ENCODE results near the gene FOXC1.
A peak's percentile ranks its signal among the peaks of the same experiment; 100 is the strongest.

FOXC1 gene

GRCh38 chr6:1609041-1609647 lies 571 bp upstream of the FOXC1 start:
- peak overlapping the region; percentile 9 for H3K27ac Mint-ChIP-seq
- H3K36me3 Mint-ChIP-seq (ENCODE audit: low read depth) = peaks cover 4% of the 10 kb centered on the region
- peaks cover 67% of the 10 kb centered on the region for H3K27me3 Mint-ChIP-seq (ENCODE audit: low read depth)
- H3K4me3 Mint-ChIP-seq = peak overlapping the region; percentile 51
- H3K9me3 Mint-ChIP-seq = no peaks in the 10 kb centered on the region
- H3K4me1 Mint-ChIP-seq (ENCODE audit: low read depth) = peaks cover 27% of the 10 kb centered on the region

GRCh38 chr6:1610497-1611321 lies 994 bp downstream of the FOXC1 start:
- Mint-ChIP-seq H3K36me3 (ENCODE audit: low read depth) (peaks cover 4% of the 10 kb centered on the region), H3K27me3 (ENCODE audit: low read depth) (peaks cover 66% of the 10 kb centered on the region), H3K4me1 (ENCODE audit: low read depth) (peaks cover 27% of the 10 kb centered on the region), H3K9me3 (no peaks in the 10 kb centered on the region), H3K4me3 (peak overlapping the region; percentile 73), H3K27ac (peak overlapping the region; percentile 57)

- peaks cover 66% of the 10 kb centered on the region for H3K27me3 Mint-ChIP-seq (ENCODE audit: low read depth)
- no peaks in the 10 kb centered on the region for H3K9me3 Mint-ChIP-seq
- peaks cover 3% of the 10 kb centered on the region for H3K36me3 Mint-ChIP-seq (ENCODE audit: low read depth)
- peaks cover 26% of the 10 kb centered on the region for H3K4me1 Mint-ChIP-seq (ENCODE audit: low read depth)
- no peak overlapping the region for H3K27ac Mint-ChIP-seq
- no peak overlapping the region for H3K4me3 Mint-ChIP-seq
Measured at GRCh38 chr6:1611322-1611571, 1.5 kb downstream of the FOXC1 start.

- H3K27me3 Mint-ChIP-seq (ENCODE audit: low read depth) = peaks cover 65% of the 10 kb centered on the region
- H3K4me3 Mint-ChIP-seq = peak overlapping the region; percentile 61
Measured at GRCh38 chr6:1611572-1612298, 2.0 kb downstream of the FOXC1 start.

GRCh38 chr6:1612299-1612973 lies 2.7 kb downstream of the FOXC1 start:
- Mint-ChIP-seq H3K4me3 (peak overlapping the region; percentile 61), H3K36me3 (ENCODE audit: low read depth) (peaks cover 3% of the 10 kb centered on the region), H3K27ac (peak overlapping the region; percentile 70), H3K27me3 (ENCODE audit: low read depth) (peaks cover 65% of the 10 kb centered on the region), H3K9me3 (no peaks in the 10 kb centered on the region), H3K4me1 (ENCODE audit: low read depth) (peaks cover 23% of the 10 kb centered on the region)

More at GRCh38 chr6:1611572-1612298, 2.0 kb downstream of the FOXC1 start:
- peaks cover 26% of the 10 kb centered on the region for H3K4me1 Mint-ChIP-seq (ENCODE audit: low read depth)
- H3K9me3 Mint-ChIP-seq = no peaks in the 10 kb centered on the region
- H3K36me3 Mint-ChIP-seq (ENCODE audit: low read depth) = peaks cover 3% of the 10 kb centered on the region
- peak overlapping the region; percentile 70 for H3K27ac Mint-ChIP-seq

- Mint-ChIP-seq H3K36me3 (ENCODE audit: low read depth) (peaks cover 3% of the 10 kb centered on the region), H3K27me3 (ENCODE audit: low read depth) (peaks cover 65% of the 10 kb centered on the region), H3K4me3 (no peak overlapping the region), H3K27ac (no peak overlapping the region), H3K9me3 (no peaks in the 10 kb centered on the region), H3K4me1 (ENCODE audit: low read depth) (peaks cover 20% of the 10 kb centered on the region)
Measured at GRCh38 chr6:1612974-1613306, 3.2 kb downstream of the FOXC1 start.

- peaks cover 65% of the 10 kb centered on the region for H3K27me3 Mint-ChIP-seq (ENCODE audit: low read depth)
- H3K9me3 Mint-ChIP-seq = no peaks in the 10 kb centered on the region
- H3K36me3 Mint-ChIP-seq (ENCODE audit: low read depth) = peaks cover 3% of the 10 kb centered on the region
- H3K4me3 Mint-ChIP-seq = no peak overlapping the region
- H3K27ac Mint-ChIP-seq = no peak overlapping the region
- peaks cover 18% of the 10 kb centered on the region for H3K4me1 Mint-ChIP-seq (ENCODE audit: low read depth)
Measured at GRCh38 chr6:1613346-1613687, 3.6 kb downstream of the FOXC1 start.

- peaks cover 65% of the 10 kb centered on the region for H3K27me3 Mint-ChIP-seq (ENCODE audit: low read depth)
- peaks cover 3% of the 10 kb centered on the region for H3K36me3 Mint-ChIP-seq (ENCODE audit: low read depth)
- H3K27ac Mint-ChIP-seq = no peak overlapping the region
- no peaks in the 10 kb centered on the region for H3K9me3 Mint-ChIP-seq
- H3K4me3 Mint-ChIP-seq = no peak overlapping the region
- peaks cover 15% of the 10 kb centered on the region for H3K4me1 Mint-ChIP-seq (ENCODE audit: low read depth)
Measured at GRCh38 chr6:1613688-1614447, 4.2 kb downstream of the FOXC1 start.

GRCh38 chr6:1614448-1615150 lies 4.9 kb downstream of the FOXC1 start:
- Mint-ChIP-seq H3K9me3 (no peaks in the 10 kb centered on the region), H3K27me3 (ENCODE audit: low read depth) (peaks cover 62% of the 10 kb centered on the region), H3K27ac (no peak overlapping the region), H3K4me1 (ENCODE audit: low read depth) (peaks cover 13% of the 10 kb centered on the region), H3K36me3 (ENCODE audit: low read depth) (peaks cover 3% of the 10 kb centered on the region), H3K4me3 (no peak overlapping the region)

GRCh38 chr6:1615151-1615852 lies 5.6 kb downstream of the FOXC1 start:
- H3K27ac Mint-ChIP-seq = no peak overlapping the region
- H3K4me3 Mint-ChIP-seq = no peak overlapping the region
- H3K27me3 Mint-ChIP-seq (ENCODE audit: low read depth) = peaks cover 65% of the 10 kb centered on the region
- no peaks in the 10 kb centered on the region for H3K9me3 Mint-ChIP-seq
- peaks cover 3% of the 10 kb centered on the region for H3K36me3 Mint-ChIP-seq (ENCODE audit: low read depth)
- H3K4me1 Mint-ChIP-seq (ENCODE audit: low read depth) = peaks cover 13% of the 10 kb centered on the region

- Mint-ChIP-seq H3K4me3 (no peak overlapping the region), H3K27ac (no peak overlapping the region), H3K9me3 (no peaks in the 10 kb centered on the region), H3K4me1 (ENCODE audit: low read depth) (peaks cover 11% of the 10 kb centered on the region), H3K36me3 (ENCODE audit: low read depth) (peaks cover 3% of the 10 kb centered on the region), H3K27me3 (ENCODE audit: low read depth) (peaks cover 62% of the 10 kb centered on the region)
Measured at GRCh38 chr6:1615853-1616420, 6.2 kb downstream of the FOXC1 start.

GRCh38 chr6:1616701-1617463 lies 7.2 kb downstream of the FOXC1 start:
- H3K36me3 Mint-ChIP-seq (ENCODE audit: low read depth) = peaks cover 3% of the 10 kb centered on the region
- H3K27me3 Mint-ChIP-seq (ENCODE audit: low read depth) = peaks cover 69% of the 10 kb centered on the region
- peaks cover 9% of the 10 kb centered on the region for H3K4me1 Mint-ChIP-seq (ENCODE audit: low read depth)
- no peak overlapping the region for H3K27ac Mint-ChIP-seq
- H3K9me3 Mint-ChIP-seq = no peaks in the 10 kb centered on the region
- no peak overlapping the region for H3K4me3 Mint-ChIP-seq
